GM12875 (cell line): ENCODE results near the gene TAAR9.

ENCODE experiments used
- H3K4me3 ChIP-seq: one replicate; pipeline ENCODE4 v1.5.1; 2011; ENCODE audit warnings: low read depth, low read length, control low read depth
- TF ChIP-seq, protein P1 (sequence below): IDR thresholded peaks from 2 replicates; pipeline ENCODE4 v1.5.1; 2011; ENCODE audit warnings: low read depth, mild to moderate bottlenecking, control low read depth, inconsistent platforms, low read length, moderate library complexity, borderline replicate concordance; ENCODE audit not compliant: insufficient read depth

TAAR9 gene, protein sequence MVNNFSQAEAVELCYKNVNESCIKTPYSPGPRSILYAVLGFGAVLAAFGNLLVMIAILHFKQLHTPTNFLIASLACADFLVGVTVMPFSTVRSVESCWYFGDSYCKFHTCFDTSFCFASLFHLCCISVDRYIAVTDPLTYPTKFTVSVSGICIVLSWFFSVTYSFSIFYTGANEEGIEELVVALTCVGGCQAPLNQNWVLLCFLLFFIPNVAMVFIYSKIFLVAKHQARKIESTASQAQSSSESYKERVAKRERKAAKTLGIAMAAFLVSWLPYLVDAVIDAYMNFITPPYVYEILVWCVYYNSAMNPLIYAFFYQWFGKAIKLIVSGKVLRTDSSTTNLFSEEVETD

DNA sequence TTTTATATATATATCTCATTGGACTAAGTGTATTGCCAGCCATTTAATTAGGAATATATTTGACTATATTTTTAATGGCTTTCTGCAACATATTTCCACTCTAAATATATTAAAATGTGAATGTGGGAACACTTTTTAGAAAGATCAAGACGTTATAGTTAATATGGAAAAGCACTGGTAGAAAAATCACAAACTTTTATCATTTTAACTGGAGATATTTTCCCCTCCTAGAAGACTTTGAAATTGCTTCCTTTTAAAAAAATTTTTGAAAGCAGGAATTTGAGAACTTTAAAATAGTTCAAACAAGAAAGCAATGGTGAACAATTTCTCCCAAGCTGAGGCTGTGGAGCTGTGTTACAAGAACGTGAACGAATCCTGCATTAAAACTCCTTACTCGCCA lies at the start of gene TAAR9:
Gene TAAR9 (plus strand): TSS at position 301 of the 400 bp plus-strand sequence. CDS start 13 bp downstream, at position 314.
- H3K4me3 ChIP-seq: no peak within 1 kb of the TSS
- TF ChIP-seq, protein P1, sequence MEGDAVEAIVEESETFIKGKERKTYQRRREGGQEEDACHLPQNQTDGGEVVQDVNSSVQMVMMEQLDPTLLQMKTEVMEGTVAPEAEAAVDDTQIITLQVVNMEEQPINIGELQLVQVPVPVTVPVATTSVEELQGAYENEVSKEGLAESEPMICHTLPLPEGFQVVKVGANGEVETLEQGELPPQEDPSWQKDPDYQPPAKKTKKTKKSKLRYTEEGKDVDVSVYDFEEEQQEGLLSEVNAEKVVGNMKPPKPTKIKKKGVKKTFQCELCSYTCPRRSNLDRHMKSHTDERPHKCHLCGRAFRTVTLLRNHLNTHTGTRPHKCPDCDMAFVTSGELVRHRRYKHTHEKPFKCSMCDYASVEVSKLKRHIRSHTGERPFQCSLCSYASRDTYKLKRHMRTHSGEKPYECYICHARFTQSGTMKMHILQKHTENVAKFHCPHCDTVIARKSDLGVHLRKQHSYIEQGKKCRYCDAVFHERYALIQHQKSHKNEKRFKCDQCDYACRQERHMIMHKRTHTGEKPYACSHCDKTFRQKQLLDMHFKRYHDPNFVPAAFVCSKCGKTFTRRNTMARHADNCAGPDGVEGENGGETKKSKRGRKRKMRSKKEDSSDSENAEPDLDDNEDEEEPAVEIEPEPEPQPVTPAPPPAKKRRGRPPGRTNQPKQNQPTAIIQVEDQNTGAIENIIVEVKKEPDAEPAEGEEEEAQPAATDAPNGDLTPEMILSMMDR: no peak

DNA sequence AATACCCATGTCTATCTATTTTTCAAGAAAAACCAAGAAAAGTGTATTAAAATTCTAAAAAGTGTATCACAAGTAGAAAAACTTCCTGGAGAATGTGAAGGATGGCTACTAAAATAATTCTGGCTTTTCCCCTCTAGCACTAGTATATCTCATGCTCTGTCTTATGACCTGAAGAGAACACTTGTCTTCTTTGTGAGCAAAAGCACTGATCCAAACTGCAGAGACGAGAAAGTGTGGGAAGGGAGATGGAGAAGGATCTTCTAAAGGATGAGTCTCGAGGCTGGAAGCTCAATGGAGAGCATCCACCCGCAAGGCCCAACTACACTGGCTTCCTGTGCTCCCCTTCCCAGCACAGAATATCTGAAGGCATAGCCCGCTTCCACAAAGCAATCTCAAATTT lies 48.7 kb upstream of the TAAR9 start:
- no peak overlapping the region for H3K4me3 ChIP-seq
- TF ChIP-seq, protein P1: no peak

DNA sequence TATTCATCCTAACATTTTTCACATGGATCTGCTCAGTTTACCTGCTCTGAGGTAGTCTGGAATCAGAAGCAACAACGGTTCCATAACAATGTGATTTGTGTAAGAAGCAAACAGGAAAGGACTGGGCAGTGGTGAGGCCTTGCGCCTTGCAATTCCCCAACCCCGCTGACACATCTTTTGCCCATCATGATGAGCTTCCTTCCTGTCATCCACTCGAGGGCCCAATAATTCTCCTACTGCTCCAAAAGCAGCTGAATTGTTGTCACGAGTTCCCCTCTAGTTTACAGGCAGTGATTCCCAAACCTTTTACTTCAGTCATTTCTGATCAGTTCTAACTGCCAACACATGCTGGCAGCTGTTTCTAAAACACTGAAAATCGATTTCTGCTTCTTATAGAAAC lies 48.1 kb upstream of the TAAR9 start:
- no peak overlapping the region for H3K4me3 ChIP-seq
- TF ChIP-seq, protein P1: no peak

DNA sequence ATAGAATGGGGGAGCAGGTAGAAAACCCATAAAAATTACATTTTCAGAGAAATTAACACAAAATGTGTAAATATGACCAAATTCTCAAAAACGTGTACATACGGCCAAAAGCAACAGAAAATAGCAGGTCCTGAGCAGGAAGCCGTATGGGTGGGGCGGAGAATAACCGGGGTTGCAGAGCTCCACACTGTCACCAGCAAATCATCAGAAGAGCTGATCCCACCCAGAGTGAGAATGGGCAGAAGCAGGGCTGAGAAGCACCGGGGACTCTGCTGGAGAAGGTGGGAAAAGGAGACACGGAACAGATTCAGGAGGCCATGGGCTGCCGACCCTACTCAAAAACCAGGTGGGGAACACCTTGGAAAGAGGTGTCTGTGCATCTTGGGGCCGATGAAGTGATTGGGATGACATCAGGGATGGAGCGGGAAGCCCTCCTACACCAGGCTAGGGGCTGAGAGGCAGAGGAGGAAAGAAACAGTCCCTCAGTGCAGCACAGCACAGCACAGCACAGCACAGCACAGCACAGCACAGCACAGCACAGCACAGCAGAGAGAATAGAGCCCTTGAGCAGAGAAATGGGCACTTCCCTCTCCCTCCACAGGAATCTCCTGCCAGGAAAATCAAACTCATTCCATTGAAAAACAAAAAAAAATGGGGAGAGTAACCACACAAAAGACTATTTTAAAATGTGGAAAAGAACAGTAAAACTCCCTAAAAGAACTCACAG lies 47.4 kb upstream of the TAAR9 start:
- H3K4me3 ChIP-seq: peak overlapping the region; percentile 18
- TF ChIP-seq, protein P1: no peak

DNA sequence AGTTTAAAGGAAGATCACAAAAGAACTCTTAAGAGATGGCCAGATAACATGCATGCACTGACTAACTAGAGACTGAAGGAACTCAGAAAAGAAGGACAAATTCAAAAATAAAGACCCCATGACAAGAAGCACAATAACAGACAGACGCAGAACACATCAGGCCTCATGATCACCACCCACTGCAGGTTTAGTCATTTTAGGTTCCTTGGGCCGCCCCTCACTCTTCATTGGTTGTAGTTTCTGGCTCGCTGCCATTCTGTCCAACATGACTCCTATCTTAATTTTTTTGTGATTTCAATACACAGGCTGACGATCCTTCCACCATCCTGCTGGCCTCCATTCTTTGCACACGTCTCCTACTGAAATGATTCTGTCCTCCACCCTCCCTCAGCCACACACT lies 46.8 kb upstream of the TAAR9 start:
- TF ChIP-seq, protein P1: no peak
- no peak overlapping the region for H3K4me3 ChIP-seq

DNA sequence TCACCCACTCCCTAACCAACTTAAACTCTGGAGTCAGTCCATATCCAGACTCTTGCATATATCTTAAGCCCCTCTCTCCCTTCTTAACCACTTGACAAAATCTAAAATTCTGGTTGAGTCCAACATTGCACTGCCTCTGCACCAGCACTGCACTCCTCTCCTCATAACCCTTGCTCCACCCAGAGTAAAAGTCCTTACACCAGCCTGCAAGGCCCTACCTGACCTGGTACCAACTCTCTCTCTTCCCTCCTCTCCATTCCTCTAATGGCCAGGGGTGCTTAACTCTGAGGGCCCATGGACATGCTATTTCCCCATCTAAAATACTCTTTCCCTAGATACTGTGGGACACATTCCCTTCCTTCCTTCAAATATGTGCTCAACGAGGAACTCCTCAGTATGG lies 46.2 kb upstream of the TAAR9 start:
- H3K4me3 ChIP-seq: no peak overlapping the region

More for the DNA sequence above, 46.2 kb upstream of the TAAR9 start:
- TF ChIP-seq, protein P1: no peak
